Activated CD8-positive, alpha-beta memory T cell treated with anti-CD3 and anti-CD28 coated beads for 1 hour (primary cell): ENCODE measurements around the gene FKBP3.

Source experiments
- DNase-seq, 2 donors: peaks; one replicate each; pipeline ENCODE4 v3.0.0-alpha.2; 2020; ENCODE audit warnings: low read depth in 1 of 2; ENCODE audit errors: extremely low read depth in 1 of 2

The FKBP3 gene

GRCh38 chr14:45065956-45066355, 68.3 kb downstream of the FKBP3 start:
- no peak for DNase-seq
